Stimulated activated CD4-positive, alpha-beta T cell treated with anti-CD3 and anti-CD28 coated beads, Interleukin-15, amount 100 ng/mL, for 24 hours (primary cell): ENCODE results near the gene MAPK1.
A peak's percentile ranks its signal among the peaks of the same experiment; 100 is the strongest.

ENCODE experiments used
- DNase-seq: peaks from one replicate; pipeline ENCODE4 v3.0.0-alpha.2; 2020

MAPK1 gene

GRCh38 chr22:21780259-21780658, 87.2 kb downstream of the MAPK1 start:
- no peak for DNase-seq

- DNase-seq, result no peak
Observed at GRCh38 chr22:21779444-21779843, 88.0 kb downstream of the MAPK1 start.

- no peak for DNase-seq
Observed at GRCh38 chr22:21778705-21779363, 88.6 kb downstream of the MAPK1 start.

GRCh38 chr22:21771631-21771976, 95.8 kb downstream of the MAPK1 start:
- no peak for DNase-seq

GRCh38 chr22:21768435-21768834, 99.0 kb downstream of the MAPK1 start:
- DNase-seq, result no peak

- DNase-seq, result peak; percentile 74
Observed at GRCh38 chr22:21766691-21767462, 100.6 kb downstream of the MAPK1 start.

GRCh38 chr22:21765909-21766529, 101.4 kb downstream of the MAPK1 start:
- DNase-seq, result no peak

- DNase-seq, result peak; percentile 50
Observed at GRCh38 chr22:21764038-21764804, 103.2 kb downstream of the MAPK1 start.

GRCh38 chr22:21762712-21763581, 104.5 kb downstream of the MAPK1 start:
- DNase-seq, result peak; percentile 66

GRCh38 chr22:21761994-21762680, 105.3 kb downstream of the MAPK1 start:
- no peak for DNase-seq

- DNase-seq, result peak; percentile 25
Observed at GRCh38 chr22:21761086-21761485, 106.4 kb downstream of the MAPK1 start.

GRCh38 chr22:21760640-21761039, 106.8 kb downstream of the MAPK1 start:
- DNase-seq, result no peak

GRCh38 chr22:21759646-21760376, 107.6 kb downstream of the MAPK1 start:
- DNase-seq, result no peak

- DNase-seq, result no peak
Observed at GRCh38 chr22:21759093-21759492, 108.4 kb downstream of the MAPK1 start.

GRCh38 chr22:21758091-21758864, 109.2 kb downstream of the MAPK1 start:
- no peak for DNase-seq

GRCh38 chr22:21755851-21756284, 111.6 kb downstream of the MAPK1 start:
- no peak for DNase-seq

GRCh38 chr22:21754523-21754922, 112.9 kb downstream of the MAPK1 start:
- no peak for DNase-seq

- no peak for DNase-seq
Observed at GRCh38 chr22:21753374-21754111, 113.9 kb downstream of the MAPK1 start.

GRCh38 chr22:21752276-21752675, 115.2 kb downstream of the MAPK1 start:
- no peak for DNase-seq
